IMR-90 (cell line): ENCODE results near the gene HOXA5. TPM values are rescaled to one million over a fixed set of nuclear protein-coding genes. Genes with fewer than 3 reads are reported as not detected.

ENCODE experiments used
- ATAC-seq: fragments of 200-7000 bp; cut with Tn5 transposase; 2 replicates; pipeline ENCODE4 v1.9.1; 2020; ENCODE audit warnings: low read depth, mild to moderate bottlenecking, moderate library complexity
- BruUV-seq: library from RNA; stranded (reverse); fragments of 400-500 nt; replicated peaks from 2 replicates; lab custom pipeline; 2021; lab: Mats Ljungman, UMichigan
- CTCF ChIA-PET: fragments of 300-600 bp; formaldehyde crosslinking; extraction: SDS; loops from one replicate; lab custom pipeline; 2021; ENCODE audit warnings: antibody characterized with exemption; lab: Yijun Ruan, JAX
- POLR2A ChIA-PET: fragments of 300-600 bp; sonication (Branson Sonifier 250); formaldehyde crosslinking; loops from one replicate; lab custom pipeline; 2022; ENCODE audit warnings: antibody characterized with exemption; ENCODE audit not compliant: unreplicated experiment; lab: Charles Lee
- DNase-seq: peaks from one replicate; pipeline ENCODE4 v3.0.0; 2013
- H2AFZ ChIP-seq: replicated peaks from 2 replicates; pipeline ENCODE3; 2013; ENCODE audit warnings: low read length, mild to moderate bottlenecking; ENCODE audit not compliant: poor library complexity
- H2AK5ac ChIP-seq: 2 replicates; pipeline ENCODE4 v1.6.1; 2013; ENCODE audit warnings: low read depth, low read length, inconsistent platforms
- H2AK9ac ChIP-seq: replicated peaks from 2 replicates; pipeline ENCODE3; 2013; ENCODE audit warnings: mild to moderate bottlenecking, low read depth, low read length, moderate library complexity; ENCODE audit not compliant: poor library complexity
- H2BK120ac ChIP-seq: 2 replicates; pipeline ENCODE4 v1.6.1; 2013; ENCODE audit warnings: low read depth, low read length, inconsistent platforms
- H2BK15ac ChIP-seq: 3 replicates; pipeline ENCODE4 v1.6.1; 2013; ENCODE audit warnings: low read depth, low read length, inconsistent platforms
- H2BK20ac ChIP-seq: 2 replicates; pipeline ENCODE4 v1.6.1; 2013; ENCODE audit warnings: low read depth, mild to moderate bottlenecking, inconsistent platforms, low read length, moderate library complexity
- H2BK5ac ChIP-seq: 2 replicates; pipeline ENCODE4 v1.6.1; 2013; ENCODE audit warnings: mild to moderate bottlenecking, low read depth, low read length, inconsistent platforms; ENCODE audit not compliant: poor library complexity, severe bottlenecking
- H3K14ac ChIP-seq: replicated peaks from 2 replicates; pipeline ENCODE4 v1.6.1; 2013; ENCODE audit warnings: low read depth, low read length, inconsistent platforms
- H3K18ac ChIP-seq: 2 replicates; pipeline ENCODE4 v1.6.1; 2013; ENCODE audit warnings: low read depth, low read length, control low read depth
- H3K23ac ChIP-seq: 2 replicates; pipeline ENCODE4 v1.6.1; 2013; ENCODE audit warnings: low read depth, low read length, inconsistent platforms
- H3K27ac ChIP-seq: 2 replicates; pipeline ENCODE4 v1.5.1; 2013; ENCODE audit warnings: mild to moderate bottlenecking, control low read depth, low read length; ENCODE audit not compliant: insufficient read depth
- H3K27me3 ChIP-seq: 2 replicates; pipeline ENCODE4 v1.6.1; 2013; ENCODE audit warnings: low read length; ENCODE audit not compliant: control insufficient read depth, insufficient read depth
- H3K36me3 ChIP-seq: 2 replicates; pipeline ENCODE4 v1.6.1; 2013; ENCODE audit warnings: low read length, mixed read lengths; ENCODE audit not compliant: control insufficient read depth, insufficient read depth
- H3K4ac ChIP-seq: 2 replicates; pipeline ENCODE4 v1.6.1; 2013; ENCODE audit warnings: low read depth, low read length, inconsistent platforms
- H3K4me1 ChIP-seq: 2 replicates; pipeline ENCODE4 v1.6.1; 2013; ENCODE audit warnings: low read length, mixed read lengths; ENCODE audit not compliant: control insufficient read depth, insufficient read depth
- H3K4me2 ChIP-seq: 2 replicates; pipeline ENCODE4 v1.6.1; 2013; ENCODE audit warnings: low read depth, mild to moderate bottlenecking, control low read depth, low read length, moderate library complexity
- H3K4me3 ChIP-seq: 2 replicates; pipeline ENCODE4 v1.5.1; 2013; ENCODE audit warnings: low read depth, mild to moderate bottlenecking, control low read depth, low read length, moderate library complexity; ENCODE audit not compliant: insufficient read depth
- H3K56ac ChIP-seq: 2 replicates; pipeline ENCODE4 v1.6.1; 2013; ENCODE audit warnings: low read length, inconsistent platforms; ENCODE audit not compliant: insufficient read depth; ENCODE audit errors: extremely low read depth
- H3K79me1 ChIP-seq, 2 experiments: 2 replicates each; pipeline ENCODE4 v1.6.1; 2013; ENCODE audit warnings: low read length in 2 of 2, inconsistent platforms in 1 of 2, low read depth in 1 of 2
- H3K9ac ChIP-seq: 2 replicates; pipeline ENCODE4 v1.6.1; 2013; ENCODE audit warnings: low read depth, low read length, control low read depth
- H3K9me1 ChIP-seq: 2 replicates; pipeline ENCODE4 v1.6.1; 2013; ENCODE audit warnings: low read length, inconsistent platforms; ENCODE audit not compliant: insufficient read depth
- H3K9me3 ChIP-seq: 2 replicates; pipeline ENCODE4 v1.6.1; 2013; ENCODE audit warnings: low read length; ENCODE audit not compliant: control insufficient read depth, insufficient read depth
- H4K20me1 ChIP-seq: 2 replicates; pipeline ENCODE4 v1.6.1; 2013; ENCODE audit warnings: low read length, inconsistent platforms; ENCODE audit not compliant: insufficient read depth
- H4K5ac ChIP-seq: 2 replicates; pipeline ENCODE4 v1.6.1; 2013; ENCODE audit warnings: mild to moderate bottlenecking, low read depth, low read length, control low read depth
- H4K8ac ChIP-seq, 2 experiments: 2 replicates each; pipeline ENCODE4 v1.6.1; 2013; ENCODE audit warnings: low read depth in 2 of 2, low read length in 2 of 2, control low read depth in 1 of 2, inconsistent platforms in 1 of 2
- H4K91ac ChIP-seq: 2 replicates; pipeline ENCODE4 v1.6.1; 2013; ENCODE audit warnings: low read depth, low read length, inconsistent platforms; ENCODE audit not compliant: insufficient read depth
- CEBPB ChIP-seq: IDR thresholded peaks from 2 replicates; pipeline ENCODE4 v1.6.1; 2012; ENCODE audit warnings: low read depth, low read length, improper control_type of control experiment
- CTCF ChIP-seq: conservative IDR thresholded peaks from 2 replicates; pipeline ENCODE4 v1.5.1; 2012; ENCODE audit warnings: mild to moderate bottlenecking, low read depth, low read length, improper control_type of control experiment
- ELK1 ChIP-seq: fragments of 150-350 bp; IDR thresholded peaks from 2 replicates; pipeline ENCODE4 v1.6.1; 2016; ENCODE audit warnings: low read depth, mild to moderate bottlenecking, low read length, moderate library complexity, borderline replicate concordance
- FOS ChIP-seq: fragments of 150-350 bp; IDR thresholded peaks from 2 replicates; pipeline ENCODE4 v1.6.1; 2016; ENCODE audit warnings: low read depth, low read length
- MAFK ChIP-seq: IDR thresholded peaks from 2 replicates; pipeline ENCODE4 v1.6.1; 2012; ENCODE audit warnings: low read depth, low read length, improper control_type of control experiment
- MAZ ChIP-seq: IDR thresholded peaks from 2 replicates; pipeline ENCODE4 v1.6.1; 2012; ENCODE audit warnings: low read depth, mild to moderate bottlenecking, low read length, improper control_type of control experiment, moderate library complexity, borderline replicate concordance
- MXI1 ChIP-seq: IDR thresholded peaks from 2 replicates; pipeline ENCODE4 v1.6.1; 2012; ENCODE audit warnings: low read depth, mild to moderate bottlenecking, low read length, moderate library complexity, borderline replicate concordance
- NFE2L2 ChIP-seq: fragments of 150-350 bp; IDR thresholded peaks from 2 replicates; pipeline ENCODE4 v1.6.1; 2016; ENCODE audit warnings: low read depth, mild to moderate bottlenecking, low read length
- POLR2A ChIP-seq: IDR thresholded peaks from 2 replicates; pipeline ENCODE4 v1.6.1; 2012; ENCODE audit warnings: mild to moderate bottlenecking, low read depth, low read length
- RAD21 ChIP-seq: IDR thresholded peaks from 2 replicates; pipeline ENCODE4 v1.6.1; 2012; ENCODE audit warnings: low read length, improper control_type of control experiment
- RCOR1 ChIP-seq: IDR thresholded peaks from 2 replicates; pipeline ENCODE4 v1.6.1; 2012; ENCODE audit warnings: mild to moderate bottlenecking, low read length, improper control_type of control experiment; ENCODE audit not compliant: insufficient replicate concordance
- RFX5 ChIP-seq: IDR thresholded peaks from 2 replicates; pipeline ENCODE4 v1.8.0; 2012; ENCODE audit warnings: low read depth, mild to moderate bottlenecking, low read length, moderate library complexity
- SMC3 ChIP-seq: fragments of 150-350 bp; IDR thresholded peaks from 2 replicates; pipeline ENCODE4 v1.6.1; 2016; ENCODE audit warnings: low read depth, mild to moderate bottlenecking, antibody characterized with exemption, low read length, moderate library complexity
- USF2 ChIP-seq: fragments of 150-350 bp; IDR thresholded peaks from 2 replicates; pipeline ENCODE4 v1.6.1; 2017; ENCODE audit warnings: mild to moderate bottlenecking, antibody characterized with exemption, low read length, low read depth
- WGBS, 2 experiments: methylation state at CpG; one replicate each; pipeline versions ENCODE4 v1.1.5 to v1.1.7; 2013; ENCODE audit warnings: missing lambda C conversion rate in 2 of 2; ENCODE audit not compliant: insufficient read length in 1 of 2; ENCODE audit errors: extremely low coverage in 2 of 2; 5-methylcytosine and 5-hydroxymethylcytosine counted together
- dilution Hi-C: fragments of 300-500 bp; cut with HindIII; formaldehyde crosslinking; loops from one replicate; pipeline ENCODE4 v1.14.3; 2018; ENCODE audit warnings: low sequenced_read_pairs; ENCODE audit not compliant: unreplicated experiment
- in situ Hi-C: fragments of 300-500 bp; cut with MboI; formaldehyde crosslinking; loops from 3 replicates; pipeline ENCODE4 v1.14.3; 2019; ENCODE audit warnings: low sequenced_read_pairs, inconsistent platforms, mixed read lengths
- intact Hi-C: fragments of 100-400 bp; cut with micrococcal nuclease; formaldehyde crosslinking; loops from 2 replicates; pipeline ENCODE4 v1.10.0; 2022
- polyA plus RNA-seq, 3 experiments: library from polyadenylated mRNA; depleted of rRNA; stranded (reverse); fragments of >200 nt; gene quantifications; 2 replicates each; pipeline ENCODE4 v1.2.3, GENCODE V29; 2012; ENCODE audit warnings: low replicate concordance in 1 of 3
- total RNA-seq: library from RNA; depleted of rRNA; stranded (reverse); fragments of >200 nt; gene quantifications from 2 replicates; pipeline ENCODE4 v1.2.3, GENCODE V29; 2012

The HOXA5 gene
- total and polyA plus RNA-seq, 2 of the 4 experiments (the other 2 are of a cell fraction): 19.9 to 29.4 TPM

- no peak overlapping the region for H3K27ac ChIP-seq
- intact Hi-C loops: no loop called here
- H4K8ac ChIP-seq: no peak overlapping the region
- TF ChIP-seq MAZ (no peak), USF2 (no peak), POLR2A (no peak), MAFK (no peak), RFX5 (no peak), SMC3 (no peak), RAD21 (no peak), RCOR1 (no peak), FOS (no peak), CTCF (no peak), ELK1 (no peak), MXI1 (no peak), NFE2L2 (no peak), CEBPB (no peak)
These were observed 44.2 kb upstream of the HOXA5 start for GRCh38 chr7:27187475-27188385.

More at GRCh38 chr7:27187475-27188385, 44.2 kb upstream of the HOXA5 start:
- no peak overlapping the region for H3K4ac ChIP-seq
- ATAC-seq (no peak), DNase-seq (no peak)
- dilution Hi-C loops (no loop called here), in situ Hi-C loops (no loop called here)
- H2AK5ac ChIP-seq: no peak overlapping the region
- 10% methylated on average over 13 of the region's 46 CpGs; no CpG with 5 or more reads in 1 of the 2 experiments for WGBS, 2 experiments
- no peak overlapping the region for H3K4me2 ChIP-seq
- no peaks in the 10 kb centered on the region for H3K9me1 ChIP-seq
- H3K4me3 ChIP-seq: no peak overlapping the region
- no peaks in the 10 kb centered on the region for H3K36me3 ChIP-seq
- peaks cover 19% of the 10 kb centered on the region; the same call in 1 of the 2 replicates for H3K9me3 ChIP-seq
- no peaks in the 10 kb centered on the region for H3K79me1 ChIP-seq
- no TSS peak for BruUV-seq
- no peak overlapping the region for H3K9ac ChIP-seq
- H4K20me1 ChIP-seq: peaks cover 17% of the 10 kb centered on the region; the same call in 1 of the 2 replicates
- ChIA-PET CTCF (interaction anchor here (1.7 kb wide), 1 partner anchor 8 kb away, joined by 10 read pairs; no protein-coding TSS in a partner anchor), POLR2A (no interaction called here)
- H2BK5ac ChIP-seq: no peak overlapping the region
- H2BK15ac ChIP-seq: no peak overlapping the region
- H2BK20ac ChIP-seq: no peak overlapping the region
- no peak overlapping the region for H4K91ac ChIP-seq
- no peak overlapping the region for H3K18ac ChIP-seq
- H2AFZ ChIP-seq: peak overlapping the region; percentile 71
- H3K56ac ChIP-seq: no peak overlapping the region
- H4K5ac ChIP-seq: no peak overlapping the region
- H2BK120ac ChIP-seq: no peak overlapping the region
- H3K27me3 ChIP-seq: peaks cover 97% of the 10 kb centered on the region
- no peak overlapping the region for H2AK9ac ChIP-seq
- H3K4me1 ChIP-seq: peaks cover 3% of the 10 kb centered on the region; the same call in 1 of the 2 replicates
- H3K14ac ChIP-seq: no peak overlapping the region
- H3K23ac ChIP-seq: 0 out of 2 replicates have a peak overlapping the region, but pooled peaks have one; percentile 11
